OCI-LY7 (cell line): ENCODE results near the gene IGLL5. TPM values are rescaled to one million over a fixed set of nuclear protein-coding genes. Genes with fewer than 3 reads are reported as not detected.

Experiments
- BruUV-seq: library from RNA; stranded (reverse); fragments of 400-500 nt; replicated peaks from 2 replicates; lab custom pipeline; 2021; lab: Mats Ljungman, UMichigan
- CTCF ChIA-PET: fragments of 300-600 bp; sonication (Branson Sonifier 250); formaldehyde crosslinking; loops from one replicate; lab custom pipeline; 2022; ENCODE audit warnings: antibody characterized with exemption; ENCODE audit not compliant: unreplicated experiment; lab: Charles Lee
- POLR2A ChIA-PET: fragments of 300-600 bp; sonication (Branson Sonifier 250); formaldehyde crosslinking; loops from one replicate; lab custom pipeline; 2022; ENCODE audit warnings: antibody characterized with exemption; lab: Charles Lee
- DNase-seq: peaks from one replicate; pipeline ENCODE4 v3.0.0-alpha.2; 2015; ENCODE audit warnings: low spot score
- H2AFZ ChIP-seq: fragments of 200-600 bp; sonication (generic), shearing (Covaris generic); 2 replicates; pipeline ENCODE4 v1.6.1; 2014; ENCODE audit warnings: mild to moderate bottlenecking, antibody characterized with exemption, low read length, moderate library complexity
- H3K27ac ChIP-seq: fragments of 200-600 bp; sonication (generic); 2 replicates; pipeline ENCODE4 v1.5.1; 2014; ENCODE audit warnings: mixed run types, low read depth, mild to moderate bottlenecking, moderate library complexity, low read length, inconsistent platforms; ENCODE audit not compliant: poor library complexity, severe bottlenecking
- H3K36me3 ChIP-seq: fragments of 200-600 bp; sonication (generic); 2 replicates; pipeline ENCODE4 v1.6.1; 2014; ENCODE audit warnings: mild to moderate bottlenecking, antibody characterized with exemption, low read length, moderate library complexity, mixed read lengths; ENCODE audit not compliant: insufficient read depth
- H3K4me1 ChIP-seq: fragments of 200-600 bp; sonication (generic); 2 replicates; pipeline ENCODE4 v1.5.1; 2014; ENCODE audit warnings: mild to moderate bottlenecking, low read length; ENCODE audit not compliant: insufficient read depth, poor library complexity, severe bottlenecking
- H3K4me2 ChIP-seq: fragments of 200-600 bp; sonication (generic); 2 replicates; pipeline ENCODE4 v1.6.1; 2014; ENCODE audit warnings: mild to moderate bottlenecking, low read length
- H3K4me3 ChIP-seq: fragments of 200-600 bp; sonication (generic); 2 replicates; pipeline ENCODE4 v1.5.1; 2014; ENCODE audit warnings: mild to moderate bottlenecking, low read depth, low read length; ENCODE audit not compliant: poor library complexity, severe bottlenecking
- H3K79me2 ChIP-seq: fragments of 200-600 bp; sonication (generic); 2 replicates; pipeline ENCODE4 v1.6.1; 2016; ENCODE audit warnings: low read depth, mild to moderate bottlenecking, low read length, moderate library complexity, mixed read lengths; ENCODE audit not compliant: insufficient read depth
- H3K9me2 ChIP-seq: fragments of 200-600 bp; sonication (generic); 2 replicates; pipeline ENCODE4 v1.6.1; 2016; ENCODE audit warnings: mild to moderate bottlenecking, low read length, mixed read lengths; ENCODE audit not compliant: insufficient read depth
- H3K9me3 ChIP-seq: fragments of 200-600 bp; sonication (generic); 2 replicates; pipeline ENCODE4 v1.6.1; 2014; ENCODE audit warnings: mild to moderate bottlenecking, mixed run types, low read length, mixed read lengths
- H4K20me1 ChIP-seq: fragments of 200-600 bp; sonication (generic); 2 replicates; pipeline ENCODE4 v1.6.1; 2014; ENCODE audit warnings: mild to moderate bottlenecking, antibody characterized with exemption, low read length, moderate library complexity, mixed read lengths; ENCODE audit not compliant: insufficient read depth
- CTCF ChIP-seq: fragments of 200-600 bp; sonication (generic); conservative IDR thresholded peaks from 2 replicates; pipeline ENCODE4 v1.5.1; 2014; ENCODE audit warnings: mild to moderate bottlenecking, antibody characterized with exemption, low read length, moderate library complexity, mixed read lengths
- EZH2phosphoT487 ChIP-seq: fragments of 200-600 bp; sonication (generic); IDR thresholded peaks from 2 replicates; pipeline ENCODE4 v1.6.1; 2018; ENCODE audit warnings: low read depth, borderline replicate concordance, mild to moderate bottlenecking, mixed run types, antibody characterized with exemption, low read length, moderate library complexity, mixed read lengths
- intact Hi-C: fragments of 100-400 bp; cut with micrococcal nuclease; formaldehyde crosslinking; loops from one replicate; pipeline ENCODE4 v1.10.0; 2022; ENCODE audit not compliant: unreplicated experiment
- total RNA-seq, 2 experiments: library from RNA; depleted of rRNA in 1 of 2; stranded (reverse); fragments of >200 nt in 1 of 2; shearing (Covaris generic) in 1 of 2; gene quantifications; 2 replicates each; pipeline ENCODE4 v1.2.3, GENCODE V29; 2014 to 2022

IGLL5 gene
- total RNA-seq, 2 experiments from 2014 or later: 219 to 364 TPM

DNA sequence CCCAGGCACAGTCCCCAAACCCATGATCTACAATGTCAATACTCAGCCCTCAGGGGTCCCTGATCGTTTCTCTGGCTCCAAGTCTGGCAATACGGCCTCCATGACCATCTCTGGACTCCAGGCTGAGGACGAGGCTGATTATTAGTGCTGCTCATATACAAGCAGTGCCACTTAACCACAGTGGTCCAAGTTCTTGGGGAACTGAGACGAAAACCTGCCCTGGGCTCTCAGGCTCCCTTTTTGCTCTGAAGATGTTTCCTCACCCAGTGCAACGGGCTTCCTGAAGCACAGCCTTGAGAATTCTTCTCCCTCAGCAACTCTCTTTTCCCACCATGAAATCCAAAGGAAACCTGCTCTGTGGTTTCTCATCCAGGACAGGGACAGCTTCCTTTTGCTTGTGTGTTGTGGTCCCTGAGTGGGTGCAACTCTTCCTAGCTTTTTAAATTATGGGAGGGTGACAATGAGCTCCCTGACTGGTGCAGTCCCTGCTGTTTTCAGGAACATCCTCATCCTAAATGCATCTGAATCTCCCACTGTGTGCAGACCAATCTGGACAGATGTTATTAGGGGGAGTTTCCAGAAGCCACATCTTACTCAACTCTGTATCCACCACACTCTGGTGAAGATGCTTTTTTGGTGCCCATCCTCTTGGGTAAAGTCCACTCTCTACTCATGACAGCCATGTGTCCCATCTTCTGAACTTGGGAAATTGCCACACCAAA, 30.6 kb upstream of the IGLL5 start:
- Histone ChIP-seq H3K4me1 (peaks cover 77% of the 10 kb centered on the region), H3K79me2 (no peaks in the 10 kb centered on the region), H3K4me2 (peak overlapping the region; percentile 49), H4K20me1 (no peaks in the 10 kb centered on the region), H3K27ac (peak overlapping the region; percentile 1), H2AFZ (no peak overlapping the region), H3K9me2 (no peaks in the 10 kb centered on the region), H3K36me3 (no peaks in the 10 kb centered on the region), H3K4me3 (no peak overlapping the region), H3K9me3 (no peaks in the 10 kb centered on the region)
- no peak for DNase-seq
- BruUV-seq: no TSS peak
- intact Hi-C loops: no loop called here
- POLR2A ChIA-PET: interaction anchor here (0.6 to 2.2 kb wide), 7 partner anchors 9 to 85 kb away, joined by 3 to 10 read pairs (median 6); partner anchors contain the start of gene IGLL5
- CTCF ChIA-PET: interaction anchor here (1.1 to 4.0 kb wide), 7 partner anchors 11 to 99 kb away, joined by 3 to 39 read pairs (median 8); no protein-coding TSS in a partner anchor
- no peak for TF ChIP-seq CTCF
- TF ChIP-seq EZH2phosphoT487: no peak

GRCh38 chr22:22857607-22858558, 29.7 kb upstream of the IGLL5 start:
- H3K36me3 ChIP-seq: no peaks in the 10 kb centered on the region
- H3K9me3 ChIP-seq: no peaks in the 10 kb centered on the region
- H4K20me1 ChIP-seq: no peaks in the 10 kb centered on the region
- no peaks in the 10 kb centered on the region for H3K9me2 ChIP-seq
- intact Hi-C loops: no loop called here
- peaks cover 86% of the 10 kb centered on the region for H3K4me1 ChIP-seq
- H3K79me2 ChIP-seq: no peaks in the 10 kb centered on the region
- H3K27ac ChIP-seq: peak overlapping the region; percentile 21
- H3K4me3 ChIP-seq: no peak overlapping the region
- POLR2A ChIA-PET: interaction anchor here (0.6 to 2.2 kb wide), 9 partner anchors 9 to 93 kb away, joined by 3 to 10 read pairs (median 4); partner anchors contain the start of gene IGLL5
- BruUV-seq: no TSS peak
- no peak overlapping the region for H2AFZ ChIP-seq
- CTCF ChIA-PET: interaction anchor here (0.5 to 4.0 kb wide), 10 partner anchors 8 to 101 kb away, joined by 3 to 39 read pairs (median 3); no protein-coding TSS in a partner anchor
- TF ChIP-seq CTCF (no peak), EZH2phosphoT487 (no peak)
- H3K4me2 ChIP-seq: peak overlapping the region; percentile 49
- DNase-seq: peak; percentile 50
